Measurements from ENCODE around the gene ARHGEF12.

The ARHGEF12 gene

GRCh38 chr11:120330045-120330444 lies 6.2 kb upstream of the ARHGEF12 start:
- no peaks in the 10 kb centered on the region for H3K36me3 Mint-ChIP-seq (ENCODE audit: low read depth)
- H3K27ac Mint-ChIP-seq, result no peak overlapping the region
- no peak overlapping the region for H3K4me3 Mint-ChIP-seq
- H3K9me3 Mint-ChIP-seq, result no peaks in the 10 kb centered on the region
- H3K4me1 Mint-ChIP-seq (ENCODE audit: low read depth), result peaks cover 15% of the 10 kb centered on the region
- peaks cover 63% of the 10 kb centered on the region for H3K27me3 Mint-ChIP-seq (ENCODE audit: low read depth)
- no peak for DNase-seq (ENCODE audit: low spot score)

GRCh38 chr11:120331301-120331996 lies 4.8 kb upstream of the ARHGEF12 start:
- no peaks in the 10 kb centered on the region for H3K36me3 Mint-ChIP-seq (ENCODE audit: low read depth)
- H3K4me1 Mint-ChIP-seq (ENCODE audit: low read depth), result peaks cover 11% of the 10 kb centered on the region
- H3K27ac Mint-ChIP-seq, result no peak overlapping the region
- no peak overlapping the region for H3K4me3 Mint-ChIP-seq
- H3K27me3 Mint-ChIP-seq (ENCODE audit: low read depth), result peaks cover 56% of the 10 kb centered on the region
- DNase-seq (ENCODE audit: low spot score), result no peak
- H3K9me3 Mint-ChIP-seq, result no peaks in the 10 kb centered on the region

DNA sequence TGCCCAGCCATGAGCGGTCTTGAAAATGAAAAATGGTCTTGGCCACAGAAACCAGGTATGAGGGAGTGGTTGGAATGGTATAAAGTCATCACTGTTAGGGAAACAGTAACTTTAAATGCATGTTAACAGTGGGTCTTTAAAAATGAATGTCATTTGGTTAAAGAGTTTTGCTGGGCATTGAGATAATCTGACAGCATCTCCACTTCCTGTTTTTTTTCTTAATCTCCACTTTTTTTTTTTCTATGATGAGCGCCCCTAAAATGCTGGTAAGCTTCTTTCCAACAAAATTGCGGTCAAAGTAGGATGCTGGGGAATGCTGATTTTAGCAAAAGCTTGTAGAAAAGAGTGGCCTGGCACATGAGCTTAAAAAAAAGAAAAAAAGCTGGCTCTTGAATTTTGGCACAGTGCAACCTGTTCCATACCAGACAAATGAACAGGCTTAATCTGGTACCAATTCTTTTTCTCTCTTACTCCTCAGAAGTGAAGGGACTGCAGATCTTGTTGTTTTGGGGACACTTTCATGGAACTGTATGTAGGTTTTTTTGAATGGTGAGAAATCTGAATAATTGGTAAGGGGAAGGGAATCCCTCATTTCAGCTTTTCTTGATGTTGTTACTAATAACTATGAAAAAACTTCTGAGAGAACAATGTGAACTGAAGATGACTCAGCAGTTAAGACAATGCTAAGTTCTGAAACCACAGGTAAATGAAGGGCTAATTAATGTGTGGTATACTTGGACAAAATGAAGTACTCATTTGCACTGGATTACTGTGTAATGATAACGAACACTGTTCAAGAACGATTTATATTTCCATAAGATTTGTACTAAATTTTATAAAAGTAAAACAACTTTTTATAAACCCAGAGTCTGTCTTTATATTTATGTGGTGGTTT lies 3.1 kb upstream of the ARHGEF12 start:
- H3K36me3 Mint-ChIP-seq (ENCODE audit: low read depth), result peaks cover 4% of the 10 kb centered on the region
- no peak overlapping the region for H3K4me3 Mint-ChIP-seq
- peaks cover 16% of the 10 kb centered on the region for H3K4me1 Mint-ChIP-seq (ENCODE audit: low read depth)
- H3K27ac Mint-ChIP-seq, result no peak overlapping the region
- peaks cover 54% of the 10 kb centered on the region for H3K27me3 Mint-ChIP-seq (ENCODE audit: low read depth)
- DNase-seq (ENCODE audit: low spot score), result no peak
- H3K9me3 Mint-ChIP-seq, result no peaks in the 10 kb centered on the region

DNA sequence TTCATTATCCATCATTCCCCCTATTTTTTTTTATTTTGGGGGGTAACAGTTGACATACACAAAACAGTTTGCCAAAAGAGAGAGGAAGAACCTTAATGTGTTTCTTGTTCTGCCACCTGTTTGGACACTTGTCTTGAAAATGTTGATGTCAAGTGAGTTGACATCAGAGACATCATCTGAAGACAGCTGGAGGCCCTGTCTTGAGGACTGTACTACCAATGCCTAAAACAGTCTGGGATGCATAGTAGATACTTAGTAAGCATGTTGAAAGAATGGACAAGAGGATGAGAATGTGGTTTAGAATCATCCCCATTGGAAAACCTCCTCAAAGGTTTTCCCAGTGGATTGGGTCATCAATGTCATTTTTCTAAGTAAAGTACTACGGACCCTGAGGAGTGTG lies 2.4 kb upstream of the ARHGEF12 start:
- H3K27me3 Mint-ChIP-seq (ENCODE audit: low read depth), result peaks cover 60% of the 10 kb centered on the region

DNA sequence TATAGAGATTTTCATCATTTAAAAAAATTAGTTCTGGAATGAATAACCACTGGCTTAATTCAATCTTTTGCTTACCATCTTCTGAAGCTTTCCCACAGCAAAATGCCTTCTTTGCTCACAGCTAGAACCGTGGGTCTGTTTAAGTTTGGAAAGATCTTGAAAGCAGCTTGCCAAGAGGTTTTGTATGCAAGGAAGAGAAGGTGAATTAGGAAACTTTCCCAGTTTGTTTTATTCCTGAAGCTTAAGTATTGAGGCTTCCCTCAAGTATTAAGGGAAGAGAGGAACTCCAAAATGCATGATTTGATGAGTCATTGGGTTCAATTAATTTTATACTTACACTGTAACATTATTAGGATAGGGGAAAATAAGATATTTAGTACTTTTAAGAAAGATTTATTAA lies 1.9 kb upstream of the ARHGEF12 start:
- DNase-seq (ENCODE audit: low spot score), result no peak
- H3K4me3 Mint-ChIP-seq, result no peak overlapping the region
- peaks cover 4% of the 10 kb centered on the region for H3K36me3 Mint-ChIP-seq (ENCODE audit: low read depth)
- peaks cover 19% of the 10 kb centered on the region for H3K4me1 Mint-ChIP-seq (ENCODE audit: low read depth)
- H3K9me3 Mint-ChIP-seq, result no peaks in the 10 kb centered on the region
- H3K27me3 Mint-ChIP-seq (ENCODE audit: low read depth), result peaks cover 63% of the 10 kb centered on the region
- no peak overlapping the region for H3K27ac Mint-ChIP-seq

More for the DNA sequence above, 2.4 kb upstream of the ARHGEF12 start:
- peaks cover 17% of the 10 kb centered on the region for H3K4me1 Mint-ChIP-seq (ENCODE audit: low read depth)
- no peak overlapping the region for H3K27ac Mint-ChIP-seq
- no peak for DNase-seq (ENCODE audit: low spot score)
- no peaks in the 10 kb centered on the region for H3K9me3 Mint-ChIP-seq
- H3K36me3 Mint-ChIP-seq (ENCODE audit: low read depth), result peaks cover 4% of the 10 kb centered on the region
- no peak overlapping the region for H3K4me3 Mint-ChIP-seq

DNA sequence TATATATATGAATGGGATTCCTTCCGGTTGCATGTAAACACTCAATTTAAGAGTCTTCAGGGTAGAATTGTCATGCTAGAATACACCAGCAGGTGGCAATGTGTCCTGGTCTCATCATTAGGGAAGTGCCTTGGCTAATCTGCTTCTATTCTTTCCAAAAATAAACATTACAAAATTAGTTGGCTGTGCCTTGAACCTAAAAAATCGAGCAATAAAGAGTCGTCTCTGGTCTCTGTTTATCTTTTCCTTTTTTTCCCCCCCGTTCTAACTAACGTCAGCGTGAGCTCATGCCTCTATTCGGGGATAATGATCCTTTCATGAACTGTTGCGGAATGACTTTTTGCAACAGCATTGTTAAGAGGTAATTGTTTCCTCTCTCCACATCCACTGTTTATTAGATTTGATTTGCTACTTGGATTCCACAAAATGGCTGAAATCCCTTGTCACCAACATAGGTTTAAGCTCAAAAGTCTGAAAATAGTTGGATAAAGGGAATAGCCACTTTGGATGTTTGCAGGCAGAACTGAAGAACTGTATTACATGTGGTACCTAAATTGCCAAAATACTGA lies 1.2 kb upstream of the ARHGEF12 start:
- H3K27ac Mint-ChIP-seq, result no peak overlapping the region
- peak; percentile 40 for DNase-seq (ENCODE audit: low spot score)
- peaks cover 4% of the 10 kb centered on the region for H3K36me3 Mint-ChIP-seq (ENCODE audit: low read depth)
- H3K9me3 Mint-ChIP-seq, result no peaks in the 10 kb centered on the region
- H3K27me3 Mint-ChIP-seq (ENCODE audit: low read depth), result peaks cover 66% of the 10 kb centered on the region
- peak overlapping the region; percentile 73 for H3K4me3 Mint-ChIP-seq
- peaks cover 24% of the 10 kb centered on the region for H3K4me1 Mint-ChIP-seq (ENCODE audit: low read depth)

DNA sequence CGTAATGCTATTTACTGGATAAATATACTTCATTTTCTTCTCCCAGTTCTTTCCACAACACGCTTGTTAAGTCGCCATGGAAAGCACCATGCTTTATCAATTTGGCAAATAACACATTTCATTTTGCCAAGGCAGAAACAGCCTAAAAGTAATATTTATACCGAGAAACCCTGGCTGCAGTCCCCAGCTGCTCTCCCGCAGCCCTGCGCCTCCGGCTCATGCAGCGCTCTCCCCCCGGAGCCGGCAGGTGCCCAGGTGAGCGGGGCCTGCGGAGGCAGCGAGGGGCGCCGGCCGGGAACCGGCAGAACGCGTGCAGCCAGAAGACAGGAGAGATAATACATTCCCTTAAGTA lies 681 bp upstream of the ARHGEF12 start:
- H3K4me1 Mint-ChIP-seq (ENCODE audit: low read depth), result peaks cover 26% of the 10 kb centered on the region
- H3K9me3 Mint-ChIP-seq, result no peaks in the 10 kb centered on the region
- peaks cover 67% of the 10 kb centered on the region for H3K27me3 Mint-ChIP-seq (ENCODE audit: low read depth)
- peaks cover 4% of the 10 kb centered on the region for H3K36me3 Mint-ChIP-seq (ENCODE audit: low read depth)
- no peak for DNase-seq (ENCODE audit: low spot score)
- peak overlapping the region; percentile 32 for H3K4me3 Mint-ChIP-seq
- no peak overlapping the region for H3K27ac Mint-ChIP-seq

DNA sequence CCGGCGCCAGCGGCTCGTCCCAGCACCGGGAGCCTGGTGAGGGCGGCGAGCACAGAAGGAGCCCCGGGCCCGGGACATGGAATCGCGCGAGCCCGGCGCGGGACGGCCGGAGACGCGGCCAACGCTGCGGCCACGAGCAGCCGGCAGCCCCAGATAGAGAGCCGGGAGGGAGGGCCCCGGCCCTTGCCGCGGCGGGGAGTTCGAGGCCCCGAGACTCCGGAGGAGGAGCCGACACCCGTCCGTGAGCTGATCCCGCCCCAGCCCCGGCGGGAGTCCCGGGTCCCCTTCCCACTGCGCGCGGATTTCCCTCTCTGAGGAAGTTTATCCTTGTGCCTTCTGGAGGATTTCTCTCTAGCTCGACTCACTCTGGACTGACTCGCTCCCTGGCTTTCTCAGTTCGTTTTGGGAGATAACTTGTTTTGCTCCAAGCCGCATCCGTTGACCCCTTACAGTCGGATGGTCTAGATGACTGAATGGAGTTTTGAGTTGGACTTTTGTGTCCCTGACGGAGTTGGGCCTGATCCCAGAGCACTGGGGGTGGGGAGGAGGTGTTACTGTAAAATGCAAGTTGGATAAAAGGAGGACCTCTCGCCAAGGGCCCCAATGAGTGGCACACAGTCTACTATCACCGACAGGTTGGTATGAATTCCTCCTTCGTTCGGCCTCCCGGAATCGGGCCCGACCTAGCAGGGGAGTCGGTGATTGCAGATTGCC lies 585 bp downstream of the ARHGEF12 start:
- Mint-ChIP-seq H3K9me3 (no peaks in the 10 kb centered on the region), H3K36me3 (ENCODE audit: low read depth) (peaks cover 4% of the 10 kb centered on the region), H3K4me1 (ENCODE audit: low read depth) (peaks cover 28% of the 10 kb centered on the region), H3K4me3 (peak overlapping the region; percentile 92), H3K27me3 (ENCODE audit: low read depth) (peaks cover 66% of the 10 kb centered on the region), H3K27ac (no peak overlapping the region)
- DNase-seq (ENCODE audit: low spot score), result no peak

GRCh38 chr11:120337355-120338106 lies 1.3 kb downstream of the ARHGEF12 start:
- H3K27me3 Mint-ChIP-seq (ENCODE audit: low read depth), result peaks cover 69% of the 10 kb centered on the region
- peaks cover 7% of the 10 kb centered on the region for H3K36me3 Mint-ChIP-seq (ENCODE audit: low read depth)
- no peak for DNase-seq (ENCODE audit: low spot score)
- H3K9me3 Mint-ChIP-seq, result peaks cover 5% of the 10 kb centered on the region
- peaks cover 33% of the 10 kb centered on the region for H3K4me1 Mint-ChIP-seq (ENCODE audit: low read depth)
- no peak overlapping the region for H3K27ac Mint-ChIP-seq
- H3K4me3 Mint-ChIP-seq, result peak overlapping the region; percentile 92

DNA sequence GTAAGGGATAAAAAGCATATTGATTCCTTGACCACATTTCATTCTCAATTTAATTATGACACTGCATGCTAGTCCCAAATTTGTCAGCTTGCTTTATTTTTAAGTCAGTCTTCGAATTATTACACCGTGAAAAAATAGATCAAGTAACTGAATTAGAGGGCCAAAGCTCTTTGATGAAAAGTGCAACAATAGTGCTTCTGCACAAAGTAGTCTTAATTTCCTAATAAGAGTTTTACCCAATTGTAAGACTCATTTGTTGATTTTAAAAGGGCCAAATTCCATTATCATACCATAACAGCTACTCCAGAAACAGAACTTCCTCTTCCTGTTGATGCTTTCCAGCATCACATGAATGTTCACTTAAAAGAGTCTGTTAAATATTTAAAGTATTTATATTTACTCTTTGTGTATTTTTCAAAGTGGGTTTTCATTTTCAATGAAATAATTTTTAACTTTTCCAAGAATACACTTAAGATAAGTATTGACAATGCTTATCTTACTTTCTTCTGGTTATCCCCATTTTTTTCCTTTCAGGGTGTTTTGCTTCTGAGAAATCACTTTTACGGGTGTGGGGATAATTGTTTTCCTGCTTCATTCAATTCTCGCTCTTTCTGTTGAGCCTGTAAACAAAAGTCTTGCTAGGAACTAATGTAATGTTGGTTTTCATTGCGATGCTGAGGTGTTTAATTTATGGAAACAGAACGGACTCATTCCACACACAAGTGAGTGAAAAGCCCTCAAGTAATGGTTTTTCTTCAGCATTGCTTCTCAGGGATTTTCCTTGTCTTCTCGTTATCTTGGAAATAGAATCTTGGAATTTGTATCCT lies 2.1 kb downstream of the ARHGEF12 start:
- Mint-ChIP-seq H3K27me3 (ENCODE audit: low read depth) (peaks cover 62% of the 10 kb centered on the region), H3K36me3 (ENCODE audit: low read depth) (peaks cover 7% of the 10 kb centered on the region), H3K4me3 (peak overlapping the region; percentile 92), H3K9me3 (peaks cover 5% of the 10 kb centered on the region), H3K4me1 (ENCODE audit: low read depth) (peaks cover 33% of the 10 kb centered on the region), H3K27ac (no peak overlapping the region)
- no peak for DNase-seq (ENCODE audit: low spot score)

DNA sequence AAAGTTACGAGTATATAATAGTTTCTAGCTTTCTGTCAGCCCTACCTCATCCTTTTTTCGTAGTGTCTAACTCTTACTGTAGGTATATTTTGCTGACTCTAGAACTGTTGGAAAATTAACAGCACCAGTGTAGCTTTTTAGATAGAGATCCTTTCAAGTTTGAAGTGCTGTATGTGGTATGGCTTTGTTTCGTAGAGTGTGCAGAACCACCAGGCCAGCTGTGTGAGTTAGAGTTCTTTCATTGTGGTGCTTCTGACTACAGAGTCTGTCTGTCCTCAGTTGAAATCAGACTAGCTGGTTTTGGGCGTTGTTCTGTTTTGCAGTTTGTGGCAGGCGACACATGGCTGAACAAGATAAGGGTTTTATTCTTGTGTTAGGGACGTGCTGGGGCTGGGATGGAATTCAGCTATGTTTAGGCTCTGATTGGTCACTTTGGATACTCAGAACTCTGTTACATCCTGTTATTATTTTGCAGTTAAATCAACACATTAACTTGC lies 3.2 kb downstream of the ARHGEF12 start:
- H3K36me3 Mint-ChIP-seq (ENCODE audit: low read depth), result peaks cover 7% of the 10 kb centered on the region
- H3K27me3 Mint-ChIP-seq (ENCODE audit: low read depth), result peaks cover 60% of the 10 kb centered on the region
- no peak overlapping the region for H3K27ac Mint-ChIP-seq
- peaks cover 37% of the 10 kb centered on the region for H3K4me1 Mint-ChIP-seq (ENCODE audit: low read depth)
- peaks cover 5% of the 10 kb centered on the region for H3K9me3 Mint-ChIP-seq
- H3K4me3 Mint-ChIP-seq, result peak overlapping the region; percentile 8
- DNase-seq (ENCODE audit: low spot score), result no peak

GRCh38 chr11:120340529-120340928 lies 4.3 kb downstream of the ARHGEF12 start:
- Mint-ChIP-seq H3K36me3 (ENCODE audit: low read depth) (peaks cover 7% of the 10 kb centered on the region), H3K9me3 (peaks cover 5% of the 10 kb centered on the region), H3K4me1 (ENCODE audit: low read depth) (peaks cover 42% of the 10 kb centered on the region), H3K4me3 (peak overlapping the region; percentile 18), H3K27ac (no peak overlapping the region), H3K27me3 (ENCODE audit: low read depth) (peaks cover 61% of the 10 kb centered on the region)
- no peak for DNase-seq (ENCODE audit: low spot score)

Data from T-helper 2 cell treated with Interferon-gamma antibody and Interleukin-4, amounts not matched to agents 5 μg/mL and 100 μg/mL, for 36 hours (primary cell).